GM18526 (cell line): Measurements from ENCODE around the gene TSC22D2.

Experiments used
- POLR2A ChIP-seq: IDR thresholded peaks from 3 replicates; pipeline ENCODE4 v1.6.1; 2011; ENCODE audit not compliant: insufficient read length; ENCODE audit errors: extremely low read depth

TSC22D2 gene

GRCh38 chr3:150447631-150448465 is 39.8 kb downstream of the TSC22D2 start:
- TF ChIP-seq POLR2A: no peak

- TF ChIP-seq POLR2A: no peak
Observed at GRCh38 chr3:150449169-150449721, 41.1 kb downstream of the TSC22D2 start.

DNA sequence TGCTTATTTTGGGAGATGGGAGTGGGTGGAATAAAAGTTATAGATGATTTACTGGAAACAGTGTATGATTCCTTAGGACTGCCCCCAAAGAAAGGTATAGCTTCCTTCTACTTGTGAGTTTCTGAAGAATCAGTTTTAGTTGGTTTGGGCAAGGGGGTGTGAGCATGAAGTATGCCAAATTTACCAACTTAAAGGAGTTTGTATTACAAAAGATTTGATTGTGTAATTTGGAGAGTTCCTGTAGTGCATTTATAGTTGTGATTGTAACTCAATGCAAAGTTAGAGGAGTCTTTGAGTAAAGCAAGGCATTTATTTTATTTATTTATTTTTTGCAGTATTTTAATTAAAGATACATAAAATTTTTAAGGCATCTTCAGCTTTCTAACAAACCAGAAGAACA is 42.8 kb downstream of the TSC22D2 start:
- TF ChIP-seq POLR2A: no peak

- no peak for TF ChIP-seq POLR2A
Observed at GRCh38 chr3:150451329-150452048, 43.4 kb downstream of the TSC22D2 start.

DNA sequence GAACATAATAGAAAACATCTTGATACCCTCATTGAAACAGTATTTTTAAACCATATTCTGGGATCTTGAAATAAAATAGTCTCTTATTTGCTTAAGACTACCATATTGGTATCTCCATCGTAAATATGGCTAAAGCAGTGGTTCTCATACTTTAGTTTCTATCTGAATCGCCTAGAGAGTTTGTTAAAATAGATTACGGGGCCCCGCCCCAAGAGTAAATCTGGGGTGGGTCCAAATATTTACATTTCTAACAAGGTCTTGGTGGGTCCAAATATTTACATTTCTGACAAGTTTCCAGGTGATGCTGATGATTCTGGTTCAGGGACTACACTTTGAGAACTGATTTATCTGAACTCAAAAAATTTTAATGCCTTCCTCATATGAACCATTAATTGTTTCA is 45.3 kb downstream of the TSC22D2 start:
- no peak for TF ChIP-seq POLR2A

DNA sequence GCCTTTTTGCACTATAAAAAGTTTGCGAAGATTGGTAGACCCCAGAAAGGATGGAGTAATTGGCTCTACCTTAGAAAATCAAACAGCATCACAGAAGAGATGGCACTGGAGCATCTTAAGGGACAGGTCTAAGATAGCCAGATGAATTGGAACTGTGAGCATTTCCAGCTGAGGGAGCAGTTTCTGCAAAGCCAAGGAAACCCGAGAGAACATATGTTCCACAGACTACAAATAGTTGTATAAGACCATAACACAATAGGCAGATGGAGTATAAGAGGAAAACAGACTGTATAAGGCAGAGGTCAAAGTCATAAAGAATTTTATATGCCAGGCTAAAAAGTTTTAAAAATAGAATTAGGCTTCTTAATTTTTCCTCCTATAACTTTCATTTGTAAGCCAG is 46.0 kb downstream of the TSC22D2 start:
- TF ChIP-seq POLR2A: no peak

DNA sequence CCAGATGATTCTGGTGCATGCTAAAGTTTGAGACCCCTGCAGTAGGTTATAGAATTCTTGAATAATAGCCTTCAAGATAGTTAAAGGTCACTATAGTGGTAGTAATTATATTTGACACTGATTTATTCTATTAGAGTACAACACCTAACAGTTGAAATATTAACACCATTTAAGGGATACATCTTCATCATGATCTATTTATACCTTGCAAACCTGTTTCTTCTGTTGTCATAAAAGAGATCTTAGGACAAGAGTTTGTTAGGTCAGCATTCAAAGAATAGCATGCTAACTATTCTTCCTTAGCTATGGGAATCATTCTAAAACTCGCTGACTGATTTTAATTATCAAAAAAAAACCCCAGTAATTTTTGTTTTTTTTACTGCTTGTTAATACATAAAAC is 46.5 kb downstream of the TSC22D2 start:
- TF ChIP-seq POLR2A: no peak

DNA sequence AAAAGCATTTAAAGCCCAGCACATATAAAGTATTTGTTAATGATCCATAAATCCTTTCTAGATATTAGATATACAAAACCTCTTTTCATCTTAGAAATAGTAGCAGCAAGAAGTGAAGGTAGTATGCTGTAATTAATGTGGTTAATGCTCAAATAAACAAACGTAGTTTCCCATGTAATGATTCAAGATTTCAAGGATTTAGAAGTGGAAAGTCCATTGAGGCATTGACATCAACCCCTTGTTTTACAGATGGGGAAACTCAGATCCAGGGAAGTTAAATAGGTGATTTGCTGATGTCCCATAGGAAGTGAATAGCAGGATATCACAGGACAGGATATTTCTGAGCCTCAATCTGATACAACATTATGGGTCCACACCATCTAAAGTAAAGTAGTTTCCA is 47.2 kb downstream of the TSC22D2 start:
- no peak for TF ChIP-seq POLR2A

DNA sequence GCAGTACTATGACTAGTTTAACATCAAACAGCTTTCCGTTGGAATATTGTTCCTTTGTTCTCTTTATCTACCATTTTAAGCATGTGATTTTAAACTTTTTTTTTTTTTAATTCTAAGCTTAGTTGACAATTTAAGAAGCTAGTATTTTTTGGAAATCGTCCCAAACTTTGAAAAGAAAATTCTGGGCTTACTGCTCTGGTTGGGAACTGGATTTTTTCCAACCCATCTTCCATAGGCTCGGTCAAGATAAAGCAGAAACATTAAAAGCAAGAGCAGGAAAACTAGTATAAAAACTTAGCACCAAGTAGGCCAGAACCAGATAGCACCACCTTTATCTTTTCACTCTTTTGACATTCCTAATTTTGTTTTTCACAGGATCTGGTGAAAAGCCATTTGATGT is 49.9 kb downstream of the TSC22D2 start:
- no peak for TF ChIP-seq POLR2A

DNA sequence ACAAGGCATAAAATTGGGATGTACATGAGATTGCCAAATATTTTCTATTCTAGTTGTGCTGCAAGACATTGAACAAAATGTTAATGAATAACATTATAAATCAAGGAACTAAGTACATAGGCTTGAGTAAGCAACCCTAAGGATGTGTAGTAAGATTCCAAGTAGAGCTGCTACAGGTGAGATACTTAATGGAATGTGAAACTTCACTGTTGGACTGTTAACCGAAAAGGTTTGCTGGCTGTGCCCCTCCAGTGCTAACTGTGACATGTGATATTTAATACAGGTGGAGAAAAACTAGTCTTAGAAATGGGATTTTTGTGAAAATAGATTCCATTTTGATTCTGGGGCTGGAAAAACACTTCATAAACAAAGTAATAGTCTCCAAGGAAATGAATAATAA is 52.4 kb downstream of the TSC22D2 start:
- TF ChIP-seq POLR2A: no peak

- TF ChIP-seq POLR2A: no peak
Observed at GRCh38 chr3:150461399-150461798, 53.3 kb downstream of the TSC22D2 start.

DNA sequence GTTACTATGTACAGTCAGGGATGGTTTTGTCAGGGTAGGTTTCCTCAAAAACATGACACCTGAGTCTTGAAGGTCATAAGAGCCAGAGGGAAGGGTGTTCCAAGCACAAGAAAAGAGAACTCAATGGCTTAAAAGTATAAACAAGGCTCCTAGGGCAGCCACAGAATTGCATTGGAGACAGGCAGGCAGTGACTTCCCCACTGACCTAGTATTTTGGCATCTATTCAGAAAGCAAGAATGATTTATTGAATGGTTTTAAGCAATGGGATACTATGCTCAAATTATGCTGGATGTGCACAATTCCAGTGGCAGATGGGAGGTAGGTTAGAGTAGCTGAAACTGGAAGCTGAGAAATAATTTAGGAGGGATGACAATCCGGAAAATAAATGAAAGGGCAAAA is 54.0 kb downstream of the TSC22D2 start:
- no peak for TF ChIP-seq POLR2A

- no peak for TF ChIP-seq POLR2A
Observed at GRCh38 chr3:150464684-150465083, 56.6 kb downstream of the TSC22D2 start.

DNA sequence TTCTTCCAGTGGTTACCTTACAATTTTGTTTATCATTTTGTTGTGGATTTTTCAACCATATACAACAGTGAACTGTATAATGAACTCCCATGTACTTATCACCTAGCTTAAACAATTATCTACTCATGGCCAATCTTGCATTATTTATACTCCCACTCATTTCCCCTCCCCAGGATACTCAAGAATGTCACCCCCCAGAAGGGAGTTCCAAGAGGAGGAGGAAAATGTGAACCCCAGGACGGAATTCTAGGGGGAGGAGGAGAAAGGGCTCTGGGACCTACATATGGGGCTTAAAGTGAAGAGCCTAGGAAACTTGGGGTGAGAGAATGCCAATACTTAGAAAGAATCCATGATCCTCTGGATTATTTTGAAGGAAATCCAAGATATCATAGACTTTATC is 59.3 kb downstream of the TSC22D2 start:
- TF ChIP-seq POLR2A: no peak

- no peak for TF ChIP-seq POLR2A
Observed at GRCh38 chr3:150469031-150469930, 61.2 kb downstream of the TSC22D2 start.
